NCI-H146 (cell line): ENCODE measurements around the gene KRT83.

Experiments
- DNase-seq: peaks from one replicate; lab custom pipeline; 2025; lab: John Stamatoyannopoulos, UW

The KRT83 gene

DNA sequence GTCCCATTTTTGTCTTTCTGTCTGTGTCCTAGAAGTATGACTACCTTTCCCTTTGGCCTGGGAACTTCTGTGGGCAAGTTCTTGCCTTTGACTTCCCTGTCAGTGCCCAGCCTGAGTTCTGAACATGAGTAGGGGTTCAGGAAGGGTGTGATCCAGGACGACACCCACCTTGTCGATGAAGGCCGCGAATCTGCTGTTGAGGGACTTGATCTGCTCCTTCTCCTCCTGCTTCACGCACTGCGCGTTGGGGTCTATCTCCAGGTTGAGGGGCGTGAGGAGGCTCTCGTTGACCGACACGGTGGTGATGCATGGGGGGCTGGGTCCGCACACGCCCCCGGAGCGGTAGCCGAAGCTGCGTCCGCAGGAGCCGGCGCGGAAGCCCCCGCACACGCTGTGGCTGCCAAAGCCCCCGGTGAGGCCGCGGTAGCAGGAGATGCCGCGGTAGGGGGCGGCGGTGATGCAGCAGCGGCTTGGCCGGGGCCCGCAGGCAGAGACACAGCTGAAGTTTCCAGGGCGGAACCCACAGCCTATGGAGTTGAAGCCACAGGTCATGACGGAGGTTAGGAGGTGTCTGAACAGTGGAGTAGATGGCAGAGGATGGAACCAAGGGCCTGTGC, at the start of gene KRT83:
TSS of gene KRT83 (minus strand) at position 615 of the 617 bp plus-strand sequence. CDS start at position 552, 63 bp downstream.
- no peak for DNase-seq

DNA sequence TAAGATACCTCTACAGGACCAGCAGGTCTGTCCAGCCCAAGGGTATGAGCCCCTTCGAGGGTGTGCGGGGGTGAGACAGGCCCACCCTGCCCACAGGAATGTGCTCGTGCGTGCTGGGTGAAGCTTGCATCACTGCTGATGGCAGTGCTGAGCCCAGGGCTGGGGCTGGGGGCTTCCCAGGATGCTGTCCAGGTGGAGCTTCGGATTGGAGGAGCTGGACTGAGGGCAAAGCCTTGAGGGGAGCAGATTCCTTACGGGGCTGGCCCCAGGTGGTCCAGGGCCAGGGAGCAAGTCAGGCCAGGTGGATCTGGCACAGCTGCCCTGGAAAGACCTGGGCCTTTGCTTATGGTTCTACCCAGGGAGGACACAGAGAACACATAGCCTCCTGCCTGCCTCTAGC, 48.6 kb upstream of the KRT83 start:
- no peak for DNase-seq

DNA sequence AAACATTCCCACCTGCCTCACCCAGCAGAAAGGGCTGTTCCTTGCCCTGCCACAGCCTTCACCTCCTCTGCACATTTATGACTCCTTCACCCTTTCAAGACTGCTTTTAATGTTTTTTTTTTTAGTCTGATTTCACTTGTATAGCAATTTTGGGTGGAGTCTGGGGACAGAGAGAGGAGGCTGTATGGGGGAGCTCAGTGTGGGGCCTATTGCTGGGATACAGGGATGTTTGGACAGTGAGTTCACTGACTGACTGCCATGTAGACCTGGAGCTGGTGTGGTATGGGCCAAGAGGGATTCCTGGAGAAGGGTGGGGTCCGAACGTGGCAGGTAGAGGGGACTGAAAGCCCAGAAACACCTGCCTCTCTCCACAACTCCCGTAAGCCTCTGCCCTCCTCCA, 48.0 kb upstream of the KRT83 start:
- no peak for DNase-seq

DNA sequence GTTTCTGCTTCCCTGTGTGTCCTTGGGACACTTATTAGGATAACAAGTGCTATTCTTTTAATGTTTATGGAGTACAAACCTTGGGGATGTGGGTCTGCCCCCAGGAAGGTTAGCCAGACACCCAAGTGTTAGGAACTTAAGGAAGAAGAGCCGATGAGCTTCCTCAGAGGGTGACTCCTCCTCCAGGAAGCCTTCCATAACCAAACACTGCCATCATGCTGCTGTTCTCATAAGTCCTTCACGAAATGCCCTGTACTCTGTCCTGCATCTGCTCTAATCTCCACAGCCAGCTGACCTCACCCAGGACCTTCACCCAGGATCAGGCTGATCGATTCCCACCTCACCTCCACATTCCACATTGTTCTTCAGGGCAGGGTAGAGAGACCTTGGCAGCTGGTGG, 47.3 kb upstream of the KRT83 start:
- DNase-seq = no peak

DNA sequence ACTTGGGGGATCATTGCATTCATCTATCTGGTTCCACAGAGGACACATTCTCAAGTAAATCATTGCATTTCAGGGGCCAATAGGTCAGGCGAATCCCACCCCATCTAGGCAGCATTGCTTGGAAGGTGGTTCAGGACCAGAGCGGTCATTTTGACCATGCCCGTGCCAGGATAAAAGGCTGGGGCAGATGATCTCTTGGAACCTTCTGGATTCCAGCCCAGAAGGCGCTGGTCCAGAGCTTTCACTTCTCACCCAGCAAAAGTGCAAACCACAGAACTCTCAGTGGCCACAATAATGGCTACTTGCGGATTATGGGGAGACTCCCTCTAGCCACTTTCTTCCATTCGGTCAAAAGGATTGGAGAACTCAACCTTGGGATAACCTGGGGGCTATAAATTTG, 46.7 kb upstream of the KRT83 start:
- DNase-seq = no peak

DNA sequence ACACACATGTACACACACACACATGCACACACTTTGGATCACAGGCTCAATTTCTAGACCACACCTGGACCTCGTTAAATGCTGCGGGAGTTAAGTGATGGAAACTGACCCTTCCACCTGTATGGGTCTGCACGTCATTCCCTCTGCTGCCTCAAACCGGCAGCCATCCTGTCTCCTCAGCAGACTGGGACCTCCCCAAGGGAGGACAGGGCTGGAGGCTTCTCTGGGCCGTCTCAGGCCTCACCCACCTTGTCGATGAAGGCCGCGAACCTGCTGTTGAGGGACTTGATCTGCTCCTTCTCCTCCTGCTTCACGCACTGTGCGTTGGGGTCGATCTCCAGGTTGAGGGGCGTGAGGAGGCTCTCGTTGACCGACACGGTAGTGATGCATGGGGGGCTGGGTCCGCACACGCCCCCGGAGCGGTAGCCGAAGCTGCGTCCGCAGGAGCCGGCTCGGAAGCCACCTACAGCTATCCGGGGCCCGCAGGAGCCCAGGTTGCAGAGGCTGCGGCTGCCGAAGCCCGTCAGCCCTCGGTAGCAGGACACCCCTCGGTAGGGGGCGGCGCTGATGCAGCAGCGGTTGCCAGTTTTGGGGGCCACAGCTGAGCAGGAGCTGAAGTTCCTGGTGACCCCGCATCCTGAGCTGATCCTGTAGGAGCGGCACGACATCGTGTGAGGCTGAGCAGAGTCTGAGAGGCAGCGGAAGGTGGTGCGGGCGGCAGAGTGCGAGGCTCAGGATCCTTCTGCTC, 45.7 kb upstream of the KRT83 start, which contains the start of gene KRT85:
TSS of gene KRT85 (minus strand) at position 744 of the 748 bp plus-strand sequence. CDS start at position 668, 76 bp downstream.
- DNase-seq = no peak

DNA sequence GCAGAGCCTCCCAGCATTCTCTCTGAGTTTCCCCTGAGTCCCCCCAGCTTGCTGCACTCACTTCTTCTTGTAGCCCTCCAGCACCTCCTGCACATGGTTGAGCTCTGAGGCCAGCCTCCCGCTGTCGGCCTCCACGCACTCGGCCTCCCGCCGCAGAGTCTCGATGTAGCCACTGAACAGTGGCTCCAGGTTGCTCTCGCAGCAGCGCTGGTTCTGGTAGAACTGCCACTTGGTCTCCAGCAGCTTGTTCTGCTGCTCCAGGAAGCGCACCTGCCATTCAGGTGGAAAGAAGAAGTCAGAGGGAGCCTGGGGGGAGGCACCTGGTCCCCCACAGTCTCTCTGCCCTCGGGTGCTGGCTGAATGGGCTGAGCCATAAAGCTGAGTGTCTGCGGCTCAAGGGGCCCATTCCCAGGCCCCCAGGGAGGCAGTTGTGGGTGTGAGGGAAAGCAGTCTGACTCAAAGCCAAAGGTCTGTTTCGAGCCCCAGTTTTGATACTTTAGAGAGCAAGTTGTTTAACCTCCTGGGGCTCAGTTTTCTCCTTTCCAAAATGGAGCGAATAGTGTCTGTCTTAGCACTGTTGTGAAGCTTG, 43.8 kb upstream of the KRT83 start:
- no peak for DNase-seq

DNA sequence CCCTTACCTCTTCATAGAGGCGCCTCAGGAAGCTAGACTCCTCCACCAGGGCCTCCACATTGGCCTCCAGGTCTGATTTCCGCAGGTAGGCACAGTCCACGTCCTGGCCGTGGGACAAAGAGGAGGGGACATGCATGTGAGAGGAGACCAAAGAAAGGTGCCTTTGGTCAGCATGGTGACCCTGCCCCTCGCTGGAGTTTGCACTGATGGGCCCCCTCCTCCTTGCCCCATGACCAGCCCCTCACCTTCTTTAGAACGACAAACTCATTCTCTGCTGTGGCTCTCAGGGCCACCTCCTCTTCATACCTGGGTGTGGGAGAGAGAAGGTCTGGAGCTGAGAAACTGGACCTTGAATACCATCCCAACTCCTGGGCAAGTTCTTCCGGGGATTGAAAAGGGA, 42.9 kb upstream of the KRT83 start:
- no peak for DNase-seq

DNA sequence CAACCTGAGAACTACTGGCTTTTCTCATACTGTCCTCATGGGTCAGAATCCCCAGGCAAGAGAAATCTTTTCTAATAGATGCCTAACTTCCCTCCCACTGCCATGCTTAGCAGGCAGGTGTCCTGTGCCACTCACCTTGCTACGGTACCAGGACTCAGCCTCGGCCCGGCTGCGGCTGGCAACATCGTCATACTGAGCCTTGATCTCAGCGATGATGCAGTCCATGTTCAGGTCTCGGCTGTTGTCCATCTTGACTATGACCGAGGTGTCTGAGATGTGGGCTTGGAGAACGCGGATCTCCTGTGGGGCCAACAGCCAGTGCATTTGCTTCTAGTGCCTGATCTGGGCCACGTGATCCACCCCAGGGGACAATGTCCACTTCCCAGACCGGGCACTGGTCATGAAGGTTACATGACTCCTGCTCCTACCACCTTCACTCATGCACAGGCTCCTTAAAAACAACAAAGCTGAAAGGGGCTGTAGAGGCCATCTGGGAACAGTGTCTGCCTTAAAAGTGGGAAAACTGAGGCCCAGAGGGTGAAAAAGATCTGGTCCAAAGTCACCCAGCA, 42.0 kb upstream of the KRT83 start:
- DNase-seq = no peak

DNA sequence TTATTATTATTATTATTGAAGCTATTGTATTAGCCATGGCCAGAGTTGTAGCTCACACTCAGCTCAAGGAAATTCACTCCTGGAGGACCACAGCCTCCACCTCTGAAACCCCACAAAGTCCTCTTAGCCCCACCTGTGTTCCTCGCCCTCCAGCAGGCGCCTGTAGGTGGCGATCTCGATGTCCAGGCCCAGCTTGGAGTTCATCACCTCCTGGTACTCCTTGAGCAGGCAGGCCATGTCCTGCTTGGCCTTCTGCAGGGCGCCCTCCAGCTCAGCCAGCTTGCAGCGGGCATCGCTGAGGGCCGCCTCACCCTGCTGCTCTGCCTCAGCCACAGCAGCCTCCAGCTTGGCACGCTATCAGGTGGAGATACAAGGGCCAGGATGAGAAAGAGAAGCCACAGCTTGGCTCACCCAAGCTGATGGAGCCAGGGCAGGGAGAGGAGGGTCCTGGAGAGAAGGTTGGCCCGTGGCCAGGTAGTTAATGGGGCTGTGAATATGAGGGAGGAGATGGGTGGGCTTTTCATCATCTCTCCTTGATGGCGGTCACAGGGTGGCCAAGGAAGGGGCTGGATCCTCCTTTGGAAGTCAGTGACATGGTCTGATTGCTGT, 41.0 kb upstream of the KRT83 start:
- DNase-seq = peak; percentile 7

DNA sequence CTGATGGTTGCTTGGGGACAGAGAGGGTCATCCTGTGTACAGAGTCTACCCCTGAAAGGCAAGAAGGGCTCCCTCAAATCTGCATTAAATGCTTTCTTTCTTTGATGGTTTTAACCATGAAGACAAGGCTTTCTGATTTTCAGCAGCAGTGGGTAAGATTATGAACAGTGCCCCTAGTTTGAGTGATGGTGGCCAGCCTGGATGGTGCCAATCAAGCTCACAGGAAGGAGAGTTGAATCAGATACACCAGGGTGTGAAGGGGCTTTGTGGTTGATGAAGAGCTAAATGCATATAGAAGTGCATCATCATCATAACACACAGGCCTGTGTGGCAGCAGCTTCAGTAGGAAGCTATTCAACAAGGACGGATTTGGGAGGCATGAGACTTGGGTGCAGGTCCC, 40.4 kb upstream of the KRT83 start:
- no peak for DNase-seq

DNA sequence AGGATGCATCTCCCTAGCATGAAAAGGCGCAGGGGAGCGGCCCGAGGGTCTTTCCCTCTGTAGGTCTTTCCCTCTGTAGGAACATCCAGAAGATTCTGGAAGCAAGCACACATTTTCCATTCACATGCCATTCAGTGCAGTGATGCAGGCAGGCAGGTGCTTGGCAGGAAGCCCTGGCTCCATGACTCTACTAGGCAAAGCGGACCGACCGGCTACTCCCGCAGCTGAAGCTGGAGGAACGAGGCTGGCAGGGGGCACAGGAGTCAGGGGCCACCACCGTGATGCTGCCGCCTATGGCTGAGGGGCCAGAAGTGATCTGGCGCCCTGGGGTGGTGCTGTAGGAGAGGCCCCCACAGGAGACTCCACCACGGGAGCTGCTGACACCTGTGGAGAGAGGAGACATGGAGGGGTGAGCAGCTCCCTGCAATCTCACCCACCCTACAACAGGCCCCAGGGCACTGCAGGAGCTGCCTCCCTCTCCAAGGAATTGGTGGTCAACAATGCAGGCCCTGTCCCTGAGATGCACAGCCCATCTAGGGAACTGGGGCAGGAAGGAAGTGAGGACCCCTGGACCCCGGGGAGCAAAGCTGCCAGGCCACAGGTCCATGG, 39.6 kb upstream of the KRT83 start:
- DNase-seq = no peak

DNA sequence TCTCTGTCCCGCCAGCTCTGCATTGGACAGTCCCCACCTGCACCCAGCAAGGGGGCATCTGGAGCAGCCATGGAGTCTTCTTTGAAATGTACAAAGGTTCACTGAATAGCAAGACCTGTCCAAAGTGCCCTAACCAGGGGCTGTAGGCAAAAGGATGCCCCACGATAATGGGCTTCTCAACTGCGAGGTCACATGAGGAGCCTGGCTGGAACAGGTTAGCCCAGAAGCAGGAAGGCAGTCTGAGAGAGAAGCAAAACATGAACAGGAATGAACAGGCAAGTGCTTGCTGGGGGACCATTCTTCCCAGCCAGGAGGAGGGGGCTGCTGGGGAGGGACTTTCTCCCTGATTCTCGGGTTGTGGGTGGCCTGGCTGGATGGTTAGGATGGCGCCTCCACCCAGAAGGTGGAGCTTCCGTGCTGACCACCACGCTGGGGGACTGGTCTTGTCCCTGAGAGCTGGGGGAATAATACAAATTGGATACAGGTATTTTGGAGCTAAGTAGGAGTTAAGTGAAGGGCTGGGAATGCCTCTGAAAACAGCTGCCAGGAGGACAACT, 39.0 kb upstream of the KRT83 start:
- no peak for DNase-seq

DNA sequence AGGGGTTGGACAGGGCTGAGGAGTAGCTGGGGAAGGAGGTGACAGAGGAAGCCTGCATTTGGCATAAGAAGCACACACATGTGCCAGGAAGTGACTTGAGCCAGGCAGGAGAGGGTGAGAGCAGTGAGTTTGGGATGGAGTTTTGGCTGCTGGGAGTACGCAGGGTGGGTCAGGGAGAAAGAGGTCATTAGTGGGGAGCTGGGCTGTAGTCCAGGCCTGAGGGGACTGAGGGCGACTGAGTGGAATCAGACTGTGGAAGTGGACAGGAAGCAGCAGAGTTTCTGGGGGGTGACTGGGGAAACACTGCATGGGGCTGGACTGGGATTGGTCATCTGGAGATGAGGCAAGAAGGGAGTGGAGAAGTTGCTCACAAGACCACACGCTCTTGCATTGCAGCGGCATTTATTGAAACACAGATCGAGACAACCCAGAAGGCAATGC, 38.4 kb upstream of the KRT83 start:
- no peak for DNase-seq

DNA sequence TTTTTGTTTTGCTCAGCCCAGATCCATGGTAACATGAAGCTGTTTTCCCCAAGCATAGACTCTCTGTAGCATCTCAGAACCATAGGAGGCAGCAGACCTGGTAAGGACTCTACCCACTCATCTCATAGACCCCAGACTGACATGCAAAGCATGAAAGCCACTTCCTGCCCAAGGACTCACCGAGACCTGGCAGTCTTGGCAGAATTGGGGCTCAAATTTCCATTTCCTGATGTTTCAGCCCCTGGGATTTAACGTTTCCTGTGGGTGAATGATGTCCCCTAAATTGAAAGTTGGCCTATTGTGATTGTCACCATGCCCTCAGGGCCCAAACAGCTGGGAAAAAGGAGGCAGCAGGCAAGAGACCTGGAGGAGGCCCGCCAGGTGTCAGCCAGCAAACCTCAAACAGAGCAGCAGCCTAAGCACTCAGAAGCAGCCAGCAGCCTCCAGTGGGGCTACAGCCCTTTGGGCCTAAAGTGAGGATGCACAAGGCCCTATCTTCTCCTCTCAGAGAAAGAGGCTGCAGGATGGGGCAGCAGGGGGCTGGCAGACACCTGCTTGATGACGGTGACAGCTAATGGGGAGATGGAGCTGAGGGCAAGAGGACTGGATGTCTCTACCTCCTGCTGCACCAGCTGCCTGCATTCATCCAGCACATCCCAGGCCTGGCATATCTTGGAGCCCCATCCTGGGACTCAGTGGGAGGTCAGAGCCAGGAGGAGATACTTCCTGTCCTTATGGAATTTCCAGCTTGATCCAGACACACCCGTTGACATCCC, 37.6 kb upstream of the KRT83 start:
- DNase-seq = peak; percentile 84

DNA sequence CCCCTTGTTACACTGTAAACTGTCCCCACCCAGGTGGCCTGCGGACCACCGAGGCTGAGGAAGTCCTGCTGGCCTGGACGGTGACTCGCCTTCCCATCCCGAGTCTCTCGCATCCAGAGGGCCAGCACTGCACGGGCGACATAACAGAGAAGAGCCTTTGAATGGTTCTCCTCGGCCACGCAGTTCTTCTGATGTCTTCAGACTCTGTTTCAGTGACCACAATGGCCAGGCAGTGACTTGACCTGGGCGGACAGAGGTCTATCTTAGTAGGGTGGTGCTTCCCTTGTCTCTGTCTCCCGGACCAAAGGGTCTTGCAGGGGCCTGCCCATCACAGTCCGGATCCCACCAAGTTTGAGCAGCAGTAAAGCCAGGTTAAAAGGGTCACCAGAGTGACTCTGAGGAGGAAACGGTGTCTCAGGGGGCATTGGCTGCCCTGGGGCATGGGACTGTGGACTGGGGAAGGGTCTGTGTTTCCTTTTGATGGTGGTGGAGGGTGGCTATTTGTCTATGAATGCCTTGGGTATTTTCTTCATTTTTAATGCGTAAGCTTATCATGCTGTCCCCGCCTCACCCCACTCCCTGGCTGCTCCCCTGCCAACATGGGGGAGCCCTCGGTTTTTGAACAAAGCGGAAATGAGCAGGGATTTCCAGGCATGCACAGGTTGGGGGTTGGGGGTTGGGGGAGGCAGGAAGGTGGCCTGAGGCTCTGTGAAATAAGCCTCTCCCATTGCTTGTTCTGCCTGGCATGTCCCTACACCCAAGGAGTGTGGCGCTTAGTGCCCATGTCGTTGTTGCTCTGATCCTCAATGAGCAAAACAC, 35.8 kb upstream of the KRT83 start:
- DNase-seq = no peak

DNA sequence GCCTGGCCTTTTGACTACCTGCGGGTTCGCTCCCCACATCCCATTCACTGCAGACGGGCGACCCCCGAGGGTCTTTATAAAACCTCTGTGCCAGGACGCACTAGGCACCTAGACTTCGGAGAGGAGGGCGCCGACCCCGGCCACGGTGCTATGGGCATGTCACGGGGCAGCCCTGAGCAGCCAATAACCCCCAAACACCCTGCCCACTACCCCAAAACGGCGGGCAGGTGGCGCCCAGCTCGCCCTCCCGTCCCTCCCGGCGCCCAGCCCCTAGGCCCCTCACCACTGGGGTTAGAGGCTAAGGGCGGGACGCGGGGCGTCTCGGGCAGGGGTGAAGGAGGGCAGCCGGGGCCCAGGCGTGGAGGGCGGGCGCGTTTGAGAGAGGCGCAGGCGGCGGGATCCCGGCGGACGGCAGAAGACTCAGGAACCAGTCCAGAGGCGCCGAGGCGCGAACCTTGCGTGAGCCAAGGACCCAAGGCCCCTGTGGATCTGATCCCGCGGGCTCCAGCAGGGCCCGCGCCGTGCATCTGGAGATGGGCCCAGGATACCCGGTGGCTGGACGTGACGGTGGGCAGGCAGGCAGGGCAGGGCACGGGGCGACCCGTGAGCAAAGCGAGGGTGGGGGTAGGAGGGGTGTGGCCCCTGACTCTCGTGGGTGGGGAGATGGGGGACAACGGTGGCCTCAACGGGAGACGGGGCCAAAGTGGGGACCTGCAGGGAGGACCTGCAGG, 35.0 kb upstream of the KRT83 start:
- DNase-seq = no peak

DNA sequence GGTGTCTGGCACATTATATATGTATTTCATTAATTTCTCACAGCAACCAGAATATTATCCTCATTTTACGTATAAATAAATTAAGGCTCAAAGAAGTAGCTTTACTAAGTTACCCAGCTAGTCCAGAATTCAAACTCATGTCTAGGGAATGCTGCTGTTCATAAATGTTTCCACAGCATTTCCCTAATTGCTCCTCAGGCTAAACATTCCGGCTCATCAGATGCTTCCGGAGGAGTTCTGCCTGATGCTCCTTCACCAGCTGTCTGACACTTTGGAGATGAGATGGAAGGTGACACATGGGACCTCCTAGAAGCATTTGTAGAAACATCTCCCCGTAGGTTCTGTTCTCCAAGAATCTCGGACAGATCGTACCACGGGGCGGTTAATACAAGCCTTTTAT, 34.0 kb upstream of the KRT83 start:
- no peak for DNase-seq

DNA sequence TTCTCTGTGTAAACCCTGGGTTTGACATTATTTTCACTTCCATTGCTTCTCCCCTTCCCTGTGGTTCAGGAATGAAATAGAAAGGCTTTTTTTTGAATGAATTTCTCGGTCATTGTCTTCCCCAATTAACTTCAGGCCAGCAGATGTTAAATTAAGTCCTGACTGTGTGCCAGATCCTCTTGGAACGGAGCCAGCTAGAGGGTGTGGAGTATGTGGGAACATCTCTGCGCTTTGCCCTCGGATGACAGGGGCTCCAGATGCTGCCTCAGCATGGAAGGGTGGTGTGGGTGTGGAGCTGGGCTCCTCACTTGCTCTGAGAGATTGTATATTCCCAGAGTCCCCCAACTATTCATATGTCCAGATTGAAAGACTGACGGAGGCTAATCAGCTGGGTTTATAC, 33.0 kb upstream of the KRT83 start:
- DNase-seq = peak; percentile 30
